ENCODE results near the gene RAG1. TPM values are rescaled to one million over a fixed set of nuclear protein-coding genes. Genes with fewer than 3 reads are reported as not detected.
A peak's percentile ranks its signal among the peaks of the same experiment; 100 is the strongest.

The RAG1 gene
- total RNA-seq, 1 donor from 2014 or later = 1.6 TPM

- H3K9me3 ChIP-seq (ENCODE audit: control insufficient read depth in 3 of 3, low read length in 3 of 3) = no peaks in the 10 kb centered on the region
- peaks cover 2 to 11% (median 6%) of the 10 kb centered on the region in 3 donors for H3K27me3 ChIP-seq (ENCODE audit: control insufficient read depth in 3 of 3, insufficient read depth in 3 of 3, low read length in 3 of 3)
- H3K36me3 ChIP-seq (ENCODE audit: control insufficient read depth in 3 of 3, insufficient read depth in 3 of 3, low read length in 3 of 3) = no peaks in the 10 kb centered on the region
- H3K4me3 ChIP-seq (ENCODE audit: low read length in 3 of 3) = no peak overlapping the region
- no peaks in the 10 kb centered on the region for H3K4me1 ChIP-seq (ENCODE audit: control insufficient read depth in 3 of 3, insufficient read depth in 3 of 3, low read length in 3 of 3)
- no peak overlapping the region for H3K9ac ChIP-seq (ENCODE audit: low read depth in 1 of 3, low read length in 3 of 3)
- H3K27ac ChIP-seq (ENCODE audit: low read depth, low read length) = no peak overlapping the region
Measured at GRCh38 chr11:36586543-36586942, 18.7 kb downstream of the RAG1 start.

GRCh38 chr11:36588099-36588498, 20.3 kb downstream of the RAG1 start:
- no peaks in the 10 kb centered on the region for H3K4me1 ChIP-seq (ENCODE audit: control insufficient read depth in 3 of 3, insufficient read depth in 3 of 3, low read length in 3 of 3)

GRCh38 chr11:36590513-36590912, 22.7 kb downstream of the RAG1 start:
- Histone ChIP-seq H3K4me3 (ENCODE audit: low read length in 3 of 3) (no peak overlapping the region), H3K9ac (ENCODE audit: low read depth in 1 of 3, low read length in 3 of 3) (no peak overlapping the region), H3K36me3 (ENCODE audit: control insufficient read depth in 3 of 3, insufficient read depth in 3 of 3, low read length in 3 of 3) (no peaks in the 10 kb centered on the region), H3K4me1 (ENCODE audit: control insufficient read depth in 3 of 3, insufficient read depth in 3 of 3, low read length in 3 of 3) (peaks cover 4 to 8% (median 7%) of the 10 kb centered on the region in 3 donors), H3K9me3 (ENCODE audit: control insufficient read depth in 3 of 3, low read length in 3 of 3) (no peaks in the 10 kb centered on the region), H3K27ac (ENCODE audit: low read depth, low read length) (no peak overlapping the region), H3K27me3 (ENCODE audit: control insufficient read depth in 3 of 3, insufficient read depth in 3 of 3, low read length in 3 of 3) (peaks cover 2 to 19% (median 6%) of the 10 kb centered on the region in 3 donors)

More at GRCh38 chr11:36588099-36588498, 20.3 kb downstream of the RAG1 start:
- Histone ChIP-seq H3K4me3 (ENCODE audit: low read length in 3 of 3) (no peak overlapping the region), H3K9ac (ENCODE audit: low read depth in 1 of 3, low read length in 3 of 3) (no peak overlapping the region), H3K27me3 (ENCODE audit: control insufficient read depth in 3 of 3, insufficient read depth in 3 of 3, low read length in 3 of 3) (peaks cover 2 to 17% (median 6%) of the 10 kb centered on the region in 3 donors), H3K9me3 (ENCODE audit: control insufficient read depth in 3 of 3, low read length in 3 of 3) (no peaks in the 10 kb centered on the region), H3K27ac (ENCODE audit: low read depth, low read length) (no peak overlapping the region), H3K36me3 (ENCODE audit: control insufficient read depth in 3 of 3, insufficient read depth in 3 of 3, low read length in 3 of 3) (no peaks in the 10 kb centered on the region)

- H3K4me3 ChIP-seq (ENCODE audit: low read length in 3 of 3) = no peak overlapping the region
- H3K27ac ChIP-seq (ENCODE audit: low read depth, low read length) = no peak overlapping the region
- no peaks in the 10 kb centered on the region for H3K9me3 ChIP-seq (ENCODE audit: control insufficient read depth in 3 of 3, low read length in 3 of 3)
- peaks cover 4 to 9% (median 8%) of the 10 kb centered on the region in 3 donors for H3K4me1 ChIP-seq (ENCODE audit: control insufficient read depth in 3 of 3, insufficient read depth in 3 of 3, low read length in 3 of 3)
- H3K9ac ChIP-seq (ENCODE audit: low read depth in 1 of 3, low read length in 3 of 3) = no peak overlapping the region
- no peaks in the 10 kb centered on the region for H3K36me3 ChIP-seq (ENCODE audit: control insufficient read depth in 3 of 3, insufficient read depth in 3 of 3, low read length in 3 of 3)
- peaks cover 2 to 19% (median 6%) of the 10 kb centered on the region in 3 donors for H3K27me3 ChIP-seq (ENCODE audit: control insufficient read depth in 3 of 3, insufficient read depth in 3 of 3, low read length in 3 of 3)
Measured at GRCh38 chr11:36591433-36591832, 23.6 kb downstream of the RAG1 start.

- Histone ChIP-seq H3K9me3 (ENCODE audit: control insufficient read depth in 3 of 3, low read length in 3 of 3) (no peaks in the 10 kb centered on the region), H3K36me3 (ENCODE audit: control insufficient read depth in 3 of 3, insufficient read depth in 3 of 3, low read length in 3 of 3) (no peaks in the 10 kb centered on the region), H3K4me1 (ENCODE audit: control insufficient read depth in 3 of 3, insufficient read depth in 3 of 3, low read length in 3 of 3) (peaks cover 4 to 9% (median 8%) of the 10 kb centered on the region in 3 donors), H3K27ac (ENCODE audit: low read depth, low read length) (peak within 1 kb of the TSS; percentile 65), H3K9ac (ENCODE audit: low read depth in 1 of 3, low read length in 3 of 3) (peak within 1 kb of the TSS; percentile 77 to 88 (median 87)), H3K27me3 (ENCODE audit: control insufficient read depth in 3 of 3, insufficient read depth in 3 of 3, low read length in 3 of 3) (peaks cover 0 to 12% (median 0%) of the 10 kb centered on the region in 3 donors), H3K4me3 (ENCODE audit: low read length in 3 of 3) (peak within 1 kb of the TSS; percentile 95 to 96 (median 95))
Measured at GRCh38 chr11:36594316-36594989, 26.6 kb downstream of the RAG1 start, which contains the start of gene IFTAP. TSS of gene IFTAP (plus strand) at chr11:36594502. CDS start at chr11:36610104, 15,602 bp downstream.

GRCh38 chr11:36596880-36597279, 29.1 kb downstream of the RAG1 start:
- H3K36me3 ChIP-seq (ENCODE audit: control insufficient read depth in 3 of 3, insufficient read depth in 3 of 3, low read length in 3 of 3) = no peaks in the 10 kb centered on the region
- H3K27me3 ChIP-seq (ENCODE audit: control insufficient read depth in 3 of 3, insufficient read depth in 3 of 3, low read length in 3 of 3) = peaks cover 0 to 8% (median 0%) of the 10 kb centered on the region in 3 donors
- no peak overlapping the region for H3K27ac ChIP-seq (ENCODE audit: low read depth, low read length)
- H3K9me3 ChIP-seq (ENCODE audit: control insufficient read depth in 3 of 3, low read length in 3 of 3) = no peaks in the 10 kb centered on the region
- H3K9ac ChIP-seq (ENCODE audit: low read depth in 1 of 3, low read length in 3 of 3) = no peak overlapping the region
- H3K4me1 ChIP-seq (ENCODE audit: control insufficient read depth in 3 of 3, insufficient read depth in 3 of 3, low read length in 3 of 3) = peaks cover 4 to 9% (median 8%) of the 10 kb centered on the region in 3 donors
- H3K4me3 ChIP-seq (ENCODE audit: low read length in 3 of 3) = no peak overlapping the region

GRCh38 chr11:36598051-36598450, 30.2 kb downstream of the RAG1 start, which contains the start of gene RAG2:
TSS of gene RAG2 (minus strand) at chr11:36598236. CDS start at chr11:36594168, 4,068 bp downstream.
- H3K9me3 ChIP-seq (ENCODE audit: control insufficient read depth in 3 of 3, low read length in 3 of 3) = no peaks in the 10 kb centered on the region

GRCh38 chr11:36600180-36600579, 32.4 kb downstream of the RAG1 start:
- H3K9me3 ChIP-seq (ENCODE audit: control insufficient read depth in 3 of 3, low read length in 3 of 3) = no peaks in the 10 kb centered on the region
- no peak overlapping the region for H3K27ac ChIP-seq (ENCODE audit: low read depth, low read length)
- no peak overlapping the region for H3K9ac ChIP-seq (ENCODE audit: low read depth in 1 of 3, low read length in 3 of 3)
- peaks cover 3 to 5% (median 4%) of the 10 kb centered on the region in 3 donors for H3K4me1 ChIP-seq (ENCODE audit: control insufficient read depth in 3 of 3, insufficient read depth in 3 of 3, low read length in 3 of 3)
- H3K36me3 ChIP-seq (ENCODE audit: control insufficient read depth in 3 of 3, insufficient read depth in 3 of 3, low read length in 3 of 3) = no peaks in the 10 kb centered on the region
- no peaks in the 10 kb centered on the region for H3K27me3 ChIP-seq (ENCODE audit: control insufficient read depth in 3 of 3, insufficient read depth in 3 of 3, low read length in 3 of 3)
- no peak overlapping the region for H3K4me3 ChIP-seq (ENCODE audit: low read length in 3 of 3)

More at GRCh38 chr11:36598051-36598450, 30.2 kb downstream of the RAG1 start, which contains the start of gene RAG2:
- no peaks in the 10 kb centered on the region for H3K36me3 ChIP-seq (ENCODE audit: control insufficient read depth in 3 of 3, insufficient read depth in 3 of 3, low read length in 3 of 3)
- no peak within 1 kb of the TSS for H3K9ac ChIP-seq (ENCODE audit: low read depth in 1 of 3, low read length in 3 of 3)
- H3K27me3 ChIP-seq (ENCODE audit: control insufficient read depth in 3 of 3, insufficient read depth in 3 of 3, low read length in 3 of 3) = peaks cover 0 to 2% (median 0%) of the 10 kb centered on the region in 3 donors
- H3K4me1 ChIP-seq (ENCODE audit: control insufficient read depth in 3 of 3, insufficient read depth in 3 of 3, low read length in 3 of 3) = peaks cover 4 to 9% (median 8%) of the 10 kb centered on the region in 3 donors
- no peak within 1 kb of the TSS for H3K4me3 ChIP-seq (ENCODE audit: low read length in 3 of 3)
- no peak within 1 kb of the TSS for H3K27ac ChIP-seq (ENCODE audit: low read depth, low read length)

- H3K9me3 ChIP-seq (ENCODE audit: control insufficient read depth in 3 of 3, low read length in 3 of 3) = no peaks in the 10 kb centered on the region
- no peak overlapping the region for H3K27ac ChIP-seq (ENCODE audit: low read depth, low read length)
- H3K27me3 ChIP-seq (ENCODE audit: control insufficient read depth in 3 of 3, insufficient read depth in 3 of 3, low read length in 3 of 3) = no peaks in the 10 kb centered on the region
- no peak overlapping the region for H3K9ac ChIP-seq (ENCODE audit: low read depth in 1 of 3, low read length in 3 of 3)
- no peaks in the 10 kb centered on the region for H3K4me1 ChIP-seq (ENCODE audit: control insufficient read depth in 3 of 3, insufficient read depth in 3 of 3, low read length in 3 of 3)
- H3K4me3 ChIP-seq (ENCODE audit: low read length in 3 of 3) = no peak overlapping the region
- H3K36me3 ChIP-seq (ENCODE audit: control insufficient read depth in 3 of 3, insufficient read depth in 3 of 3, low read length in 3 of 3) = no peaks in the 10 kb centered on the region
Measured at GRCh38 chr11:36601155-36601554, 33.3 kb downstream of the RAG1 start.

GRCh38 chr11:36602135-36602534, 34.3 kb downstream of the RAG1 start:
- Histone ChIP-seq H3K9me3 (ENCODE audit: control insufficient read depth in 3 of 3, low read length in 3 of 3) (no peaks in the 10 kb centered on the region), H3K36me3 (ENCODE audit: control insufficient read depth in 3 of 3, insufficient read depth in 3 of 3, low read length in 3 of 3) (no peaks in the 10 kb centered on the region), H3K27ac (ENCODE audit: low read depth, low read length) (no peak overlapping the region), H3K9ac (ENCODE audit: low read depth in 1 of 3, low read length in 3 of 3) (no peak overlapping the region), H3K4me1 (ENCODE audit: control insufficient read depth in 3 of 3, insufficient read depth in 3 of 3, low read length in 3 of 3) (no peaks in the 10 kb centered on the region), H3K4me3 (ENCODE audit: low read length in 3 of 3) (no peak overlapping the region), H3K27me3 (ENCODE audit: control insufficient read depth in 3 of 3, insufficient read depth in 3 of 3, low read length in 3 of 3) (no peaks in the 10 kb centered on the region)
